IPS-NIHi7 (cell line): Measurements from ENCODE around the gene RAB38.

Source experiments
- DNase-seq: peaks from one replicate; pipeline ENCODE4 v3.0.0; 2012; ENCODE audit warnings: mixed read lengths; ENCODE audit errors: extremely low spot score

Gene RAB38

GRCh38 chr11:88169881-88170280, 5.4 kb downstream of the RAB38 start:
- DNase-seq = no peak

GRCh38 chr11:88169471-88169870, 5.8 kb downstream of the RAB38 start:
- no peak for DNase-seq

- no peak for DNase-seq
Observed at GRCh38 chr11:88167853-88168252, 7.4 kb downstream of the RAB38 start.

GRCh38 chr11:88164806-88165585, 10.2 kb downstream of the RAB38 start:
- DNase-seq = no peak

- DNase-seq = no peak
Observed at GRCh38 chr11:88164320-88164719, 10.9 kb downstream of the RAB38 start.

- DNase-seq = no peak
Observed at GRCh38 chr11:88158081-88158480, 17.2 kb downstream of the RAB38 start.

- no peak for DNase-seq
Observed at GRCh38 chr11:88157370-88157769, 17.9 kb downstream of the RAB38 start.

GRCh38 chr11:88152381-88152780, 22.9 kb downstream of the RAB38 start:
- no peak for DNase-seq

- DNase-seq = no peak
Observed at GRCh38 chr11:88151709-88152265, 23.5 kb downstream of the RAB38 start.

- DNase-seq = no peak
Observed at GRCh38 chr11:88146106-88146505, 29.1 kb downstream of the RAB38 start.

GRCh38 chr11:88139865-88140264, 35.4 kb downstream of the RAB38 start:
- DNase-seq = no peak

GRCh38 chr11:88131764-88132470, 43.3 kb downstream of the RAB38 start:
- DNase-seq = no peak

- no peak for DNase-seq
Observed at GRCh38 chr11:88122956-88123355, 52.3 kb downstream of the RAB38 start.

GRCh38 chr11:88119561-88119960, 55.7 kb downstream of the RAB38 start:
- no peak for DNase-seq

GRCh38 chr11:88117281-88117858, 57.9 kb downstream of the RAB38 start:
- no peak for DNase-seq

- no peak for DNase-seq
Observed at GRCh38 chr11:88115828-88116755, 59.2 kb downstream of the RAB38 start.

GRCh38 chr11:88114486-88115045, 60.7 kb downstream of the RAB38 start:
- DNase-seq = no peak

GRCh38 chr11:88106666-88107065, 68.6 kb downstream of the RAB38 start:
- no peak for DNase-seq

GRCh38 chr11:88105951-88106350, 69.3 kb downstream of the RAB38 start:
- DNase-seq = no peak

- DNase-seq = no peak
Observed at GRCh38 chr11:88105526-88105925, 69.7 kb downstream of the RAB38 start.

GRCh38 chr11:88104408-88104807, 70.8 kb downstream of the RAB38 start:
- no peak for DNase-seq
